ENCODE measurements around the gene KLHDC3.
A peak's percentile ranks its signal among the peaks of the same experiment; 100 is the strongest.

The KLHDC3 gene

DNA sequence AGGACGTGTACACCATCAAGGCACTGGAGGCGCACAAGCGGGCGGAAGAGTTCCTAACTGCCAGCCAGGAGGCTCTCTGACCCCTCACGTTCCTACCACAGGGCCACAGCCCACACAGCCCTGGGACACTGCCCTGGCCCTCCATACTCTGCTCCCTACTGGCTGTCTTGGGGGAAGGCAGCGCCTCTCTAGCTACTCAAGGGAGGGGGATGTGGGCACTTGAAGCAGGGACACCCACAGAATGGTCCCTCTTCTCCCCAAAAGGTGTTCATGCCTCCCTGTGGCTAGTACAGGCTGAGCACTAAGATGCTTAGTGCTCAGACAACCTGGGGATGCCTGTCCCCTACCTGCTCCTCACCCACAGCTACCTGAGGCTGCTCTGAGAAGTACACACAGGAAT is 2.8 kb upstream of the KLHDC3 start:
- peaks cover 34% of the 10 kb centered on the region for H3K36me3 ChIP-seq (ENCODE audit: low read depth)
- H3K4me1 ChIP-seq (ENCODE audit: insufficient read depth, poor library complexity, severe bottlenecking) = peaks cover 5% of the 10 kb centered on the region

DNA sequence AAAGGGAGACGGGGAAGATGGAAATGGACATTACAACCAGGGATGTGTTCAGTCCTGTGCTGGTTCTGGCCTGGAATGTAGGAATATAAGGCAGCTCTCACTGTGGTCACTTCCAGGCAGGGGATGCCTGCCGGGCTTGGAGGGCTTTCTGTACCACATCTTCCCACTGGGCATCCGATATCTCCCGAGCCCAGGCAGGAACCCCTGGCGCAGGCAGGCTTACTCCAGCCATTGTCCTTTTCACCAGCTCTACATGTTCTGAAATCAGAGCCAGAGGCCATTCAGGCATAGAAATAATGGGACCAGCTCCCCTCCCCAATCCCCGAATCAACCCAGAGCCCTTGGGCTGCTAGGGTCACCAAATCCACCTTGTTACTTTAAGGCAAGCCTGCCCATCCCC is 1.7 kb upstream of the KLHDC3 start:
- Histone ChIP-seq H3K36me3 (ENCODE audit: low read depth) (peaks cover 33% of the 10 kb centered on the region), H3K4me1 (ENCODE audit: insufficient read depth, poor library complexity, severe bottlenecking) (peaks cover 5% of the 10 kb centered on the region), H3K9me3 (ENCODE audit: severe bottlenecking) (no peaks in the 10 kb centered on the region), H3K27me3 (ENCODE audit: insufficient read depth, poor library complexity, severe bottlenecking) (no peaks in the 10 kb centered on the region), H3K27ac (ENCODE audit: poor library complexity, severe bottlenecking) (peak overlapping the region; percentile 48), H3K4me3 (ENCODE audit: severe bottlenecking) (peak overlapping the region; percentile 44)
- TF ChIP-seq, protein P1, sequence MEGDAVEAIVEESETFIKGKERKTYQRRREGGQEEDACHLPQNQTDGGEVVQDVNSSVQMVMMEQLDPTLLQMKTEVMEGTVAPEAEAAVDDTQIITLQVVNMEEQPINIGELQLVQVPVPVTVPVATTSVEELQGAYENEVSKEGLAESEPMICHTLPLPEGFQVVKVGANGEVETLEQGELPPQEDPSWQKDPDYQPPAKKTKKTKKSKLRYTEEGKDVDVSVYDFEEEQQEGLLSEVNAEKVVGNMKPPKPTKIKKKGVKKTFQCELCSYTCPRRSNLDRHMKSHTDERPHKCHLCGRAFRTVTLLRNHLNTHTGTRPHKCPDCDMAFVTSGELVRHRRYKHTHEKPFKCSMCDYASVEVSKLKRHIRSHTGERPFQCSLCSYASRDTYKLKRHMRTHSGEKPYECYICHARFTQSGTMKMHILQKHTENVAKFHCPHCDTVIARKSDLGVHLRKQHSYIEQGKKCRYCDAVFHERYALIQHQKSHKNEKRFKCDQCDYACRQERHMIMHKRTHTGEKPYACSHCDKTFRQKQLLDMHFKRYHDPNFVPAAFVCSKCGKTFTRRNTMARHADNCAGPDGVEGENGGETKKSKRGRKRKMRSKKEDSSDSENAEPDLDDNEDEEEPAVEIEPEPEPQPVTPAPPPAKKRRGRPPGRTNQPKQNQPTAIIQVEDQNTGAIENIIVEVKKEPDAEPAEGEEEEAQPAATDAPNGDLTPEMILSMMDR (IDR thresholded peaks at IDR 0.05; ENCODE audit: poor library complexity, severe bottlenecking) = no peak
- no peak for DNase-seq (ENCODE audit: low spot score)
- ATAC-seq (ENCODE audit: low read depth) = no peak

More for the DNA sequence above, 2.8 kb upstream of the KLHDC3 start:
- Histone ChIP-seq H3K27ac (ENCODE audit: poor library complexity, severe bottlenecking) (no peak overlapping the region), H3K4me3 (ENCODE audit: severe bottlenecking) (no peak overlapping the region), H3K27me3 (ENCODE audit: insufficient read depth, poor library complexity, severe bottlenecking) (no peaks in the 10 kb centered on the region), H3K9me3 (ENCODE audit: severe bottlenecking) (no peaks in the 10 kb centered on the region)
- ATAC-seq (ENCODE audit: low read depth) (no peak), DNase-seq (ENCODE audit: low spot score) (no peak)
- TF ChIP-seq, protein P1 (IDR thresholded peaks at IDR 0.05; ENCODE audit: poor library complexity, severe bottlenecking) = no peak

- TF ChIP-seq, protein P1 (IDR thresholded peaks at IDR 0.05; ENCODE audit: poor library complexity, severe bottlenecking) = no peak
- Histone ChIP-seq H3K4me1 (ENCODE audit: insufficient read depth, poor library complexity, severe bottlenecking) (peaks cover 5% of the 10 kb centered on the region), H3K27me3 (ENCODE audit: insufficient read depth, poor library complexity, severe bottlenecking) (no peaks in the 10 kb centered on the region), H3K4me3 (ENCODE audit: severe bottlenecking) (peak overlapping the region; percentile 44), H3K36me3 (ENCODE audit: low read depth) (peaks cover 33% of the 10 kb centered on the region), H3K27ac (ENCODE audit: poor library complexity, severe bottlenecking) (peak overlapping the region; percentile 48), H3K9me3 (ENCODE audit: severe bottlenecking) (no peaks in the 10 kb centered on the region)
- DNase-seq (ENCODE audit: low spot score) (no peak), ATAC-seq (ENCODE audit: low read depth) (no peak; the same call in none of the 3 replicates)
Measured at GRCh38 chr6:43013097-43013842, 779 bp upstream of the KLHDC3 start.

DNA sequence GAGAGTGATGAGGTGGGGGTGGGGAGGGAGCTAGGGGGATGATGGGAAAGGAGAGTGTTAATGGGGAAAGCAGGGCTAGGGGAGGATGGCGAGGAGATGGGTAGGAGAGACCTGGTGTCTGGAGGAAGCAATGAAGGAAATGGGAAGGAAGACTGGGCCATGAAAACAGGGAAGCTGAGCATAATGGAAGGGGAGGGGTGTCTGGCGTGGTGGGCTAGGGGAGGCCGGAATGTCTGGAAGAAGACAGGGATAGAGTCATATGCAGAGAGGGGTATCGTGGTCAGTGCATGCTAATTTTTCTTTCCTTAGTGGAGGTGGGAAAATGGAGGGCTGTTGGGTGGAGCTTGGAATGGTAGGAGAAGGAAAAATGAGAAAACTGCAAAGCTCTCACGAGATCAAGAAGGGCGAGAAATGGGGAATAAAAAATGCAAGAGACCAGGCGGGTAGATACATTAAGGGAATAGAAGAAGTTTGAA is 423 bp downstream of the KLHDC3 start:
- DNase-seq (ENCODE audit: low spot score) (no peak), ATAC-seq (ENCODE audit: low read depth) (no peak)
- Histone ChIP-seq H3K27ac (ENCODE audit: poor library complexity, severe bottlenecking) (peak overlapping the region; percentile 48), H3K4me3 (ENCODE audit: severe bottlenecking) (peak overlapping the region; percentile 44), H3K27me3 (ENCODE audit: insufficient read depth, poor library complexity, severe bottlenecking) (no peaks in the 10 kb centered on the region), H3K9me3 (ENCODE audit: severe bottlenecking) (no peaks in the 10 kb centered on the region), H3K4me1 (ENCODE audit: insufficient read depth, poor library complexity, severe bottlenecking) (peaks cover 5% of the 10 kb centered on the region), H3K36me3 (ENCODE audit: low read depth) (peaks cover 33% of the 10 kb centered on the region)
- TF ChIP-seq, protein P1 (IDR thresholded peaks at IDR 0.05; ENCODE audit: poor library complexity, severe bottlenecking) = no peak
